Peyer's patch (tissue), 4 donors: ENCODE data around the gene MLH3.

Experiments used
- POLR2A ChIP-seq, 2 donors: fragments of 450-650 bp; IDR thresholded peaks; one replicate each; pipeline ENCODE4 v1.5.1; 2017; ENCODE audit warnings: antibody characterized with exemption in 2 of 2, mild to moderate bottlenecking in 2 of 2, moderate library complexity in 2 of 2
- TF ChIP-seq, protein P1 (sequence below), 6 experiments: fragments of 450-650 bp in 4 of 6; fragments of 200-600 bp in 2 of 6; sonication (generic) in 1 of 6; IDR thresholded peaks; one replicate each; pipeline ENCODE4 v1.5.1; 2017 to 2019; ENCODE audit warnings: antibody characterized with exemption in 6 of 6, mild to moderate bottlenecking in 3 of 6, moderate library complexity in 1 of 6

- no peak for TF ChIP-seq POLR2A (IDR thresholded peaks at IDR 0.05)
- TF ChIP-seq, protein P1, sequence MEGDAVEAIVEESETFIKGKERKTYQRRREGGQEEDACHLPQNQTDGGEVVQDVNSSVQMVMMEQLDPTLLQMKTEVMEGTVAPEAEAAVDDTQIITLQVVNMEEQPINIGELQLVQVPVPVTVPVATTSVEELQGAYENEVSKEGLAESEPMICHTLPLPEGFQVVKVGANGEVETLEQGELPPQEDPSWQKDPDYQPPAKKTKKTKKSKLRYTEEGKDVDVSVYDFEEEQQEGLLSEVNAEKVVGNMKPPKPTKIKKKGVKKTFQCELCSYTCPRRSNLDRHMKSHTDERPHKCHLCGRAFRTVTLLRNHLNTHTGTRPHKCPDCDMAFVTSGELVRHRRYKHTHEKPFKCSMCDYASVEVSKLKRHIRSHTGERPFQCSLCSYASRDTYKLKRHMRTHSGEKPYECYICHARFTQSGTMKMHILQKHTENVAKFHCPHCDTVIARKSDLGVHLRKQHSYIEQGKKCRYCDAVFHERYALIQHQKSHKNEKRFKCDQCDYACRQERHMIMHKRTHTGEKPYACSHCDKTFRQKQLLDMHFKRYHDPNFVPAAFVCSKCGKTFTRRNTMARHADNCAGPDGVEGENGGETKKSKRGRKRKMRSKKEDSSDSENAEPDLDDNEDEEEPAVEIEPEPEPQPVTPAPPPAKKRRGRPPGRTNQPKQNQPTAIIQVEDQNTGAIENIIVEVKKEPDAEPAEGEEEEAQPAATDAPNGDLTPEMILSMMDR (IDR thresholded peaks at IDR 0.05) = no peak
Observed at GRCh38 chr14:74988993-74989392, 62.3 kb downstream of the MLH3 start.
